ENCODE measurements around the gene ZNRF4. TPM values are rescaled to one million over a fixed set of nuclear protein-coding genes. Genes with fewer than 3 reads are reported as not detected.

ZNRF4 gene
- total RNA-seq, 5 donors from 2014 or later (not counting 1 experiment from before 2014, with no cell fraction given), result not detected

DNA sequence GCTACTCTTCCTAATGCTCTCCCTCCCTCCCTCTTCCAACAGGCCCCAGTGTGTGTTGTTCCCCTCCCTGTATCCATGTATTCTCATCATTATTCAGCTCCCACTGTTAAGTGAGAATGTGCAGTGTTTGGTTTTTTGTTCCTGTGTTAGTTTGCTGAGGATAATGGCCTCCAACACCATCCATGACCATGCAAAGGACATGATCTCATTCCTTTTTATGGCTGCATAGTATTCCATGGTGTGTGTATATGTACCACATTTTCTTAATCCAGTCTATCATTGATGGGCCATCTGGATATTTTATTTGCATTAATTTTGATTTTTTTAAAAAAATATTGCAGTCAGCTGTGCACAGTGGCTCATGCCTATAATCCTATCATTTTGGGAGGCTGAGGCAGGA lies 15.8 kb upstream of the ZNRF4 start:
- no peaks in the 10 kb centered on the region for H3K9me3 ChIP-seq
- CTCF ChIA-PET, result no interaction called here
- POLR2A ChIA-PET, result no interaction called here
- ATAC-seq (replicated peaks in 1 of 4), result no peak
- H3K27me3 ChIP-seq (replicated peaks in 1 of 2; ENCODE audit: control insufficient read depth in 2 of 2, extremely low read depth in 1 of 2, insufficient read depth in 2 of 2, low read length in 1 of 2), result peaks cover 0 to 42% of the 10 kb centered on the region in 2 experiments
- no peak for DNase-seq
- H3K36me3 ChIP-seq (ENCODE audit: control insufficient read depth in 2 of 2, extremely low read depth in 1 of 2, insufficient read depth in 1 of 2, low read length in 1 of 2), result no peaks in the 10 kb centered on the region
- no peaks in the 10 kb centered on the region for H3K4me1 ChIP-seq (ENCODE audit: control insufficient read depth in 1 of 2, extremely low read depth in 1 of 2, insufficient read depth in 2 of 2, low read length in 2 of 2)
- Mint-ChIP-seq H3K27ac (no peak overlapping the region), H3K27me3 (peaks cover 29 to 46% of the 10 kb centered on the region in 2 donors), H3K36me3 (no peaks in the 10 kb centered on the region), H3K4me3 (no peak overlapping the region), H3K9me3 (no peaks in the 10 kb centered on the region), H3K4me1 (no peaks in the 10 kb centered on the region)
- no peak overlapping the region for H3K4me3 ChIP-seq (ENCODE audit: control insufficient read depth in 1 of 2, extremely low read depth in 1 of 2, low read length in 1 of 2)
- no peak overlapping the region for H3K27ac ChIP-seq (ENCODE audit: low read length)

DNA sequence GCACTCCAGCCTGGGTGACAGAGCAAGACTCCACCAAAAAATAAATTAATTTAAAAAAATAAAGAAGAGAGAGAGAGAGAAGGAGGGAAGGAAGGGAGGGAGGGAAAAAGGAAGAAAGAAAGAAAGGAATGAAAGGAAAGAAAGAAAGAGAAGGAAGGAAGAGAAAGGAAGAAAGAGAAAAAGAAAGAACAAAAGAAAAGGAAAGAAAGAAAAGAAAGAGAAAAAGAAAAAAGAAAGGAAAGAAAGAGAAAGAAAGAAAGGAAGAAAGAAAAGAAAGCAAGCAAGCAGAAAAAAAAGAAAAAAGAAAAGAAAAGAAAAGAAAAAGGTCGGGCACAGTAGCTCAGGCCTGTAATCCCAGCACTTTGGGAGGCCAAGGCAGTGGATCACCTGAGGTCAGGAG lies 14.9 kb upstream of the ZNRF4 start:
- POLR2A ChIA-PET, result no interaction called here

GRCh38 chr19:5443723-5444122 lies 11.5 kb upstream of the ZNRF4 start:
- Histone ChIP-seq H3K4me1 (ENCODE audit: control insufficient read depth in 1 of 2, extremely low read depth in 1 of 2, insufficient read depth in 2 of 2, low read length in 2 of 2) (no peaks in the 10 kb centered on the region), H3K27me3 (replicated peaks in 1 of 2; ENCODE audit: control insufficient read depth in 2 of 2, extremely low read depth in 1 of 2, insufficient read depth in 2 of 2, low read length in 1 of 2) (peaks cover 0 to 55% of the 10 kb centered on the region in 2 experiments), H3K4me3 (ENCODE audit: control insufficient read depth in 1 of 2, extremely low read depth in 1 of 2, low read length in 1 of 2) (no peak overlapping the region), H3K9me3 (no peaks in the 10 kb centered on the region), H3K27ac (ENCODE audit: low read length) (no peak overlapping the region), H3K36me3 (ENCODE audit: control insufficient read depth in 2 of 2, extremely low read depth in 1 of 2, insufficient read depth in 1 of 2, low read length in 1 of 2) (no peaks in the 10 kb centered on the region)
- ATAC-seq (replicated peaks in 1 of 4) (no peak), DNase-seq (no peak)
- WGBS (ENCODE audit: insufficient coverage), result 83% methylated on average over 2 of the region's 5 CpGs
- no peaks in the 10 kb centered on the region for H3K4me1 Mint-ChIP-seq
- POLR2A ChIA-PET, result no interaction called here
- peaks cover 22 to 41% of the 10 kb centered on the region in 2 donors for H3K27me3 Mint-ChIP-seq
- H3K4me3 Mint-ChIP-seq, result no peak overlapping the region
- CTCF ChIA-PET, result no interaction called here
- no peak overlapping the region for H3K27ac Mint-ChIP-seq
- H3K9me3 Mint-ChIP-seq, result no peaks in the 10 kb centered on the region
- H3K36me3 Mint-ChIP-seq, result no peaks in the 10 kb centered on the region

More for the DNA sequence above, 14.9 kb upstream of the ZNRF4 start:
- Mint-ChIP-seq H3K4me1 (no peaks in the 10 kb centered on the region), H3K4me3 (no peak overlapping the region), H3K27me3 (peaks cover 27 to 40% of the 10 kb centered on the region in 2 donors), H3K36me3 (no peaks in the 10 kb centered on the region), H3K27ac (no peak overlapping the region), H3K9me3 (no peaks in the 10 kb centered on the region)
- no peaks in the 10 kb centered on the region for H3K36me3 ChIP-seq (ENCODE audit: control insufficient read depth in 2 of 2, extremely low read depth in 1 of 2, insufficient read depth in 1 of 2, low read length in 1 of 2)
- ATAC-seq (replicated peaks in 1 of 4), result no peak
- no peak overlapping the region for H3K27ac ChIP-seq (ENCODE audit: low read length)
- no peaks in the 10 kb centered on the region for H3K9me3 ChIP-seq
- CTCF ChIA-PET, result no interaction called here
- no peaks in the 10 kb centered on the region for H3K4me1 ChIP-seq (ENCODE audit: control insufficient read depth in 1 of 2, extremely low read depth in 1 of 2, insufficient read depth in 2 of 2, low read length in 2 of 2)
- H3K4me3 ChIP-seq (ENCODE audit: control insufficient read depth in 1 of 2, extremely low read depth in 1 of 2, low read length in 1 of 2), result no peak overlapping the region
- H3K27me3 ChIP-seq (replicated peaks in 1 of 2; ENCODE audit: control insufficient read depth in 2 of 2, extremely low read depth in 1 of 2, insufficient read depth in 2 of 2, low read length in 1 of 2), result peaks cover 0 to 47% of the 10 kb centered on the region in 2 experiments
- no peak for DNase-seq
- 91% methylated on average over 1 of the region's 1 CpG for WGBS (ENCODE audit: insufficient coverage)

DNA sequence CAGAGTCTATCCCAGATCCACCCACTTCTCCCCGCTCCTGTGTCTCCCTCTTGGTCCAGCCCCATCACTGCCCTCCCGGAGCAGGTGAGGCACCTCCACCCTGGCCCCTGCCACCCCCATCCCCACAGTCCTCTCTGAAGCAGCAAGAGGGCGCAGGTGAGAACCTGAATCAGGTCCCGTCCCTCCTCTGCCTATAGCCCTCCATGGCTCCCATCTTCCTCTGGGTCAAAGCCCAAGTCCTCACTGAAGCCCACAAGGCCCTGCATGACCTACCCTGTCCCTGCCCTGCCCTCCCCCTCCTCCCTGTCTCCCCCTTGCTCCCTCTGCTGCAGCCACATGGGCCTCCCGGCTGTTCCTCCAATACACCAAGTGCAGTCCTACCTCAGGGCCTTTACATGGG lies 10.8 kb upstream of the ZNRF4 start:
- H3K4me1 ChIP-seq (ENCODE audit: control insufficient read depth in 1 of 2, extremely low read depth in 1 of 2, insufficient read depth in 2 of 2, low read length in 2 of 2), result no peaks in the 10 kb centered on the region
- ATAC-seq (replicated peaks in 1 of 4) (no peak), DNase-seq (no peak)
- Mint-ChIP-seq H3K9me3 (no peaks in the 10 kb centered on the region), H3K27me3 (peaks cover 22 to 36% of the 10 kb centered on the region in 2 donors), H3K4me1 (no peaks in the 10 kb centered on the region), H3K4me3 (no peak overlapping the region), H3K27ac (no peak overlapping the region), H3K36me3 (no peaks in the 10 kb centered on the region)
- H3K9me3 ChIP-seq, result no peaks in the 10 kb centered on the region
- H3K27ac ChIP-seq (ENCODE audit: low read length), result no peak overlapping the region
- 70% methylated on average over 5 of the region's 5 CpGs for WGBS (ENCODE audit: insufficient coverage)
- ChIA-PET CTCF (no interaction called here), POLR2A (no interaction called here)
- no peak overlapping the region for H3K4me3 ChIP-seq (ENCODE audit: control insufficient read depth in 1 of 2, extremely low read depth in 1 of 2, low read length in 1 of 2)
- H3K36me3 ChIP-seq (ENCODE audit: control insufficient read depth in 2 of 2, extremely low read depth in 1 of 2, insufficient read depth in 1 of 2, low read length in 1 of 2), result no peaks in the 10 kb centered on the region
- peaks cover 0 to 59% of the 10 kb centered on the region in 2 experiments for H3K27me3 ChIP-seq (replicated peaks in 1 of 2; ENCODE audit: control insufficient read depth in 2 of 2, extremely low read depth in 1 of 2, insufficient read depth in 2 of 2, low read length in 1 of 2)

DNA sequence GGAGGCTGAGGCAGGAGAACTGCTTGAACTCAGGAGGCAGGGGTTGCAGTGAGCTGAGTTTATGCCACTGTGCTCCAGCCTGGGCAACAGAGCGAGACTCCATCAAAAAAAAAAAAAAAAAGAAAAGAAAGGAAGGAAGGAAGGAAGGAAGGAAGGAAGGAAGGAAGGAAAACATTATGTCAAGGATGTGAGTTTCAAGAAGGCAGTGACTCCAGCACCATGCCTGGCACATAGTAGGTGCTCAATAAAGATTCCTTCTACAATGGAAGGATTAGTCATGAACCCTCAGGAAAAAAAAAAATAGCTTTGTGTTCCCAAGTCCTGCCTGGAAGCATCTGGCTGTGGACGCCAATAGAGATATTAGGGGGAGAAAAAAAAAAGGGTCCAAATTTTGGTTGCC lies 10.1 kb upstream of the ZNRF4 start:
- no peak overlapping the region for H3K4me3 Mint-ChIP-seq
- Histone ChIP-seq H3K27ac (ENCODE audit: low read length) (no peak overlapping the region), H3K27me3 (replicated peaks in 1 of 2; ENCODE audit: control insufficient read depth in 2 of 2, extremely low read depth in 1 of 2, insufficient read depth in 2 of 2, low read length in 1 of 2) (peaks cover 0 to 58% of the 10 kb centered on the region in 2 experiments), H3K4me3 (ENCODE audit: control insufficient read depth in 1 of 2, extremely low read depth in 1 of 2, low read length in 1 of 2) (no peak overlapping the region), H3K9me3 (no peaks in the 10 kb centered on the region), H3K4me1 (ENCODE audit: control insufficient read depth in 1 of 2, extremely low read depth in 1 of 2, insufficient read depth in 2 of 2, low read length in 2 of 2) (no peaks in the 10 kb centered on the region), H3K36me3 (ENCODE audit: control insufficient read depth in 2 of 2, extremely low read depth in 1 of 2, insufficient read depth in 1 of 2, low read length in 1 of 2) (no peaks in the 10 kb centered on the region)
- DNase-seq (no peak), ATAC-seq (replicated peaks in 1 of 4) (no peak)
- H3K4me1 Mint-ChIP-seq, result no peaks in the 10 kb centered on the region
- H3K36me3 Mint-ChIP-seq, result no peaks in the 10 kb centered on the region
- H3K27ac Mint-ChIP-seq, result no peak overlapping the region
- no CpG with 5 or more reads among the region's 2 CpGs for WGBS (ENCODE audit: insufficient coverage)
- ChIA-PET CTCF (no interaction called here), POLR2A (no interaction called here)
- peaks cover 27 to 41% of the 10 kb centered on the region in 2 donors for H3K27me3 Mint-ChIP-seq
- H3K9me3 Mint-ChIP-seq, result no peaks in the 10 kb centered on the region

DNA sequence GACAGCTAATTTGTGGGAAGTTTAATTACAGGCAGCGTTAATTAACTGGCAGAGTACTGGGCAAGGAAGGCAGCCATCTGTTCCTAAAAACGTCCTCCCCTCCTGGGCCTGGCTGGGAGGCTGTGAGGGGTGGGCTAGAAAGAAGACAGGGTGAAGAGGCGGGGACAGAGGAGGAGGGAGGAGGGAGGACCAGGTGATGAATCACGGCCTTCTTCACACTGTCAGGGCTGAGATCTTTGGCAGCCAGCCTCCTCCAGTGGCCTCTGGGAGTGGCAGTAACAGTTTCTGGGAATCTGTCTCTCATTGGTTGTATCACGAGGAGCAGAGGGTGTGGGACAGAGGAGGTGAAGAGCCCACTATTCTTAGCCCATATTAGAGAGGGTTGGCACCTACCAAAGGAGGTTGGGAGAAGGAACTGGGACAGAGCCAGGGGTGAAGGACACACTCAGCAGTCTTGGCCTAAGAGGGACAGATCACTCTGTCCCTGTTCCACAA lies 9.6 kb upstream of the ZNRF4 start:
- Histone ChIP-seq H3K4me3 (ENCODE audit: control insufficient read depth in 1 of 2, extremely low read depth in 1 of 2, low read length in 1 of 2) (no peak overlapping the region), H3K27ac (ENCODE audit: low read length) (no peak overlapping the region), H3K9me3 (no peaks in the 10 kb centered on the region), H3K27me3 (replicated peaks in 1 of 2; ENCODE audit: control insufficient read depth in 2 of 2, extremely low read depth in 1 of 2, insufficient read depth in 2 of 2, low read length in 1 of 2) (peaks cover 1 to 64% of the 10 kb centered on the region in 2 experiments), H3K36me3 (ENCODE audit: control insufficient read depth in 2 of 2, extremely low read depth in 1 of 2, insufficient read depth in 1 of 2, low read length in 1 of 2) (no peaks in the 10 kb centered on the region), H3K4me1 (ENCODE audit: control insufficient read depth in 1 of 2, extremely low read depth in 1 of 2, insufficient read depth in 2 of 2, low read length in 2 of 2) (no peaks in the 10 kb centered on the region)
- ChIA-PET CTCF (no interaction called here), POLR2A (no interaction called here)
- peaks cover 32 to 45% of the 10 kb centered on the region in 2 donors for H3K27me3 Mint-ChIP-seq
- DNase-seq (no peak), ATAC-seq (replicated peaks in 1 of 4) (no peak)
- no peaks in the 10 kb centered on the region for H3K9me3 Mint-ChIP-seq
- no peaks in the 10 kb centered on the region for H3K36me3 Mint-ChIP-seq
- H3K27ac Mint-ChIP-seq, result no peak overlapping the region
- no peaks in the 10 kb centered on the region for H3K4me1 Mint-ChIP-seq
- 23% methylated on average over 3 of the region's 5 CpGs for WGBS (ENCODE audit: insufficient coverage)
- H3K4me3 Mint-ChIP-seq, result no peak overlapping the region

DNA sequence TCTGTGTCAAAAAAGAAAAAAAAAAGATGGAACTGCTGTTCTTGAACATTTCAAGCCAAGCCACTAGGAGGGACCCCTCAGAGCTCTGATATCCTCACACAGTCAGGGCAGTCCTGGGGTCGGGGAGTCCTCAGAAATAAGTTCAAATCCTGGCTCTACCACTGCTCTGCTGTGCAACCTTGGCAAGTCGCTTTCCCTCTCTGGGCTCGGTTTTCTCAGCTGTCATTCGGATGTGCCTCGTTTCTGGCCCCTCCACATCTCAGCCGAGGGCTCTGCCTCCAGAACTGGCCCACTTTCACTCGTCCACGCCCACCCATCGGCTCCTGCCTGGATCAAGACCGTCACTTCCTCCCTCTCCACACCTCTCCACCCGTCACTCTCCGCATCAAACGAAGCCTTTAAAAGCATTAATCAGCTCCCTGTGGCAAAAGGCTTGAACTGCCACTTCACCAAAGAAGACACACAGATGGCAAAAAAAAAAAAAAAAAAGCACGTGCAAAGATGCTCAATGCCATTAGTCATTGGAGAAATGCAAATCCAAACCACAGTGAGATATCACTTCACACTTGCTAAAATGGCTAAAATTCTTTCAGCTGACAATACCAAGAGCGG lies 7.4 kb upstream of the ZNRF4 start:
- Histone ChIP-seq H3K4me1 (ENCODE audit: control insufficient read depth in 1 of 2, extremely low read depth in 1 of 2, insufficient read depth in 2 of 2, low read length in 2 of 2) (no peaks in the 10 kb centered on the region), H3K4me3 (ENCODE audit: control insufficient read depth in 1 of 2, extremely low read depth in 1 of 2, low read length in 1 of 2) (no peak overlapping the region), H3K27me3 (replicated peaks in 1 of 2; ENCODE audit: control insufficient read depth in 2 of 2, extremely low read depth in 1 of 2, insufficient read depth in 2 of 2, low read length in 1 of 2) (peaks cover 2 to 74% of the 10 kb centered on the region in 2 experiments), H3K36me3 (ENCODE audit: control insufficient read depth in 2 of 2, extremely low read depth in 1 of 2, insufficient read depth in 1 of 2, low read length in 1 of 2) (no peaks in the 10 kb centered on the region), H3K9me3 (no peaks in the 10 kb centered on the region), H3K27ac (ENCODE audit: low read length) (no peak overlapping the region)
- DNase-seq (no peak), ATAC-seq (replicated peaks in 1 of 4) (no peak)
- peaks cover 37 to 45% of the 10 kb centered on the region in 2 donors for H3K27me3 Mint-ChIP-seq
- no peaks in the 10 kb centered on the region for H3K4me1 Mint-ChIP-seq
- 49% methylated on average over 13 of the region's 15 CpGs for WGBS (ENCODE audit: insufficient coverage)
- ChIA-PET POLR2A (no interaction called here), CTCF (no interaction called here)
- H3K9me3 Mint-ChIP-seq, result no peaks in the 10 kb centered on the region
- H3K27ac Mint-ChIP-seq, result no peak overlapping the region
- H3K36me3 Mint-ChIP-seq, result no peaks in the 10 kb centered on the region
- no peak overlapping the region for H3K4me3 Mint-ChIP-seq
